Measurements from ENCODE around the gene ADRA2C.

Gene ADRA2C

GRCh38 chr4:3766036-3766784 is at the start of gene ADRA2C:
Gene ADRA2C, plus strand, starts transcription at chr4:3766385. Its CDS starts 222 bp downstream, at chr4:3766607.
- DNase-seq (ENCODE audit: low read depth), result no peak

DNA sequence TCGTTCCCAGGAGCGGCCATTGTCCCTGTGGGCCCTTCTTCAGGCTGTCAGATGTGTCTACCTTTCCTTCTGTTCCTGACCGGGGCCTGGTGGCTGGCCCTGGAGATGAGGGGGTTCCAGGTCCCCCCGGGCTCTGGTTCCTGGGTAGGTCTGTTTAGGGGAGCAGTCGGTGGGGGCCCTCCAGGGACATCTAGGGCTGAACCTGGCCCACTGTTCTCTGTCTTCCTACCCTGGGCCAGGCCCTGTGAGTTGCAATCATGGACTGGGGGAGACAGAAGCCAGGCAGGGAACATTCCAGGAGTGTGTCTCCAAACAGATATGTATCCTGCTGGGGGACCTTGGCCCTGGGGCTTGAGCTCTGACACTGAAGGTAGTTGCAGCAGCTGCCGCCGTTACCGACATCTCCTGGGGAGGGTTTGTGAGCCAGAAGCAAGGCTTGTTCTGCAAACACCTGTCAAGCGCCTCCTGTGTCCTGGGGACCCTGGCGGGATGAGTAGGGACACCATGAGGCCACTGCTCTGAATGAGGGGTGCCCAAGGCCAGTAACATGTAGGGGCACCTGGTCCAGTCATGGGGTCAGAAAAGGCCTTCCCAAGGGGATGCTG is 49.5 kb upstream of the ADRA2C start:
- DNase-seq (ENCODE audit: low read depth), result no peak

DNA sequence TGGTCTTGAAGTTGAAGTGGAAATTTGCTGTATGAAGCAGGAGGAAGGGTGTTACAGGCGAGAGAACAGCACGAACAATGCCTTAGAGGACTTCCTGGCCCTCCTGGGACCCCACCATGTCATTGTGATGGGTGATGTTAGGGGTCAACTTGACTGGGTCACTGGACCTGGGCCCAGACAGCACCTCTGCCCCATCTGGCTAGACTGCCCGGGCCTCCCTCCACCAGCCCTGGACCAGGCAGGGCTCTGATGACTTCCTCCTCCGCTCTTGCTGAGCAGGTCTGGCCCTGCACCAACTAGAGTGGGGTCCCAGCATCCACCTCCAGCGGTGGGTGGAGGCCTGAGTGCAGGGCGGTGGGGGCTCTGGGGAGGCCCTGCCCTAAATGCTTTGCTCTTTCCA is 48.9 kb upstream of the ADRA2C start:
- no peak for DNase-seq (ENCODE audit: low read depth)

- no peak for DNase-seq (ENCODE audit: low read depth)
Observed at GRCh38 chr4:3718462-3718861, 47.7 kb upstream of the ADRA2C start.

GRCh38 chr4:3719191-3719590 is 47.0 kb upstream of the ADRA2C start:
- no peak for DNase-seq (ENCODE audit: low read depth)

- DNase-seq (ENCODE audit: low read depth), result no peak
Observed at GRCh38 chr4:3719836-3720235, 46.3 kb upstream of the ADRA2C start.

DNA sequence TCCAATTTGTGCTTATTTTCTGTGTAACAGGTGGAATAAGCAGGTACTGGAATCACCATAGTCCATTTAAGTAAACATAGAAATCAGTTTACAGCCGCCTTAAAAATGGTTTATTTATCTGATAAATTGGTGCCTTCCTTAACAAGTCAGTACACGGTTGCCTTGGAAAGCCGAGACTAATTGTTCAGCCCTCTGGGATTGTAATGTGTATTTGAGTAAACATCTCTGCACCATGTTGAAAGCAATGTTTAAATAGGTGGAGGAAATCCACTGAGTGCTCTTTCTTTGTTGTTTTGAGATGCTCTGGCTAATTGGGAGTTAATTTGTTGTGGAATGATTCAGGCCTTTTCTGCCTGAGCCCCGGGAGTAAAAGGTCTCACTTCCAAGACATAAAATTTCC is 45.7 kb upstream of the ADRA2C start:
- DNase-seq (ENCODE audit: low read depth), result no peak

DNA sequence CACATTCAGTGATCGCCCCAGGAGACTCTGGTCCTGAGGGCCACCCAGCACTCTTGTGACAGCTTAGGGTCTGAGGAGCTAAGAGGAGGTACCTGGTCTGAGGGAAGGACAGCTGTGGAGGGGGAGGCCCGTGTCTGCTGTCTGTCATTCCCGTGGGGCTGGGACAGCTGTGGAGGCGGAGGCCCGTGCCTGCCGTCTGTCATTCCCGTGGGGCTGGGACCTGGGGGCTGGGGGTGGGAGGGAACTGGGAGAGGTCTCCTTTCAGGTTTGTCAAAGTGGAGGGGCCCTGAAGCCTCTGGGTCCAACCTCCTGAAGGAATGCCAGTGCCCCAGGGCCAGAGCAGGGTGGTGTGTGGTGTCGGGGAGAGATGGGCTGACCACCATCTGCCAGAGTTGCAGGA is 45.0 kb upstream of the ADRA2C start:
- DNase-seq (ENCODE audit: low read depth), result no peak

DNA sequence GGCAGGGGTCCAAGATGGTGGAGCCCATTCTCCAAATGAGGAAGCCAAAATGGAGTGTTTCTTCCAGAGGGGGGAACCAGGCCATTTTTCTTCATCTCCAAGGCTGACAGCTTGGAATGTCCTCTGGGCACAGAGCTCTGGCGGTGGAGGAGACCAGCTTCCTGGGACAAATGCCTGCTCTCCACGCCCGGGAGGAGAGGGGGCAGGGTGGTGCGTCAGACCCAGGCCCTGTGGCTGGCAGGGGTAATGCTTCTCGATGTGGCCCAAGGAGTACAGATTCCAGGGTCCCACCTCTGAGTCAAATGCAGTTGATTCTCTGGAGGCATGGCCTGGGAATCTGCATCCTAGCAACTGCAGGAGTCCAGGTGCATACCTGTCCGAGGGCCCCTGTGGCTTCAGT is 44.6 kb upstream of the ADRA2C start:
- no peak for DNase-seq (ENCODE audit: low read depth)

- no peak for DNase-seq (ENCODE audit: low read depth)
Observed at GRCh38 chr4:3722446-3723231, 43.5 kb upstream of the ADRA2C start.

DNA sequence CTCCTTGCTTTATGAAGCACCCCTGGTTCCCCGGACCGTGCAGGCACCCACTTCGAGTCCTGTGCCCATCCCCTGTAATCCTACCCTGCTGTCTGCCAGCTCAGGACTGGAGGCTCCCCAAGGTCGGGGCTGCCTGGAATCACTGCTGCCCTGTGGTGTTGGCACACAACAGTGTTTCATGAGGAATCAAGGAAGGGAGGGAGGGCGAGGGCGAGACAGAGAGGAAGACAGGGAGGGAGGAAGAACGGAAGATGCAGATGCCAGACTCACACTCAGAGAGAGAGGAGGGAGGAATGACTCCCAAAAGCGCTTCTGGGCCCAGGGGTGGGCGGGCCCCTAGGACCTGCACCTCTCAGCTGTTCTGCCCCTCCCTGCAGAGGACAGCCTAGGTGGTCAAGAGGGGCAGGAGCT is 42.9 kb upstream of the ADRA2C start:
- DNase-seq (ENCODE audit: low read depth), result no peak

DNA sequence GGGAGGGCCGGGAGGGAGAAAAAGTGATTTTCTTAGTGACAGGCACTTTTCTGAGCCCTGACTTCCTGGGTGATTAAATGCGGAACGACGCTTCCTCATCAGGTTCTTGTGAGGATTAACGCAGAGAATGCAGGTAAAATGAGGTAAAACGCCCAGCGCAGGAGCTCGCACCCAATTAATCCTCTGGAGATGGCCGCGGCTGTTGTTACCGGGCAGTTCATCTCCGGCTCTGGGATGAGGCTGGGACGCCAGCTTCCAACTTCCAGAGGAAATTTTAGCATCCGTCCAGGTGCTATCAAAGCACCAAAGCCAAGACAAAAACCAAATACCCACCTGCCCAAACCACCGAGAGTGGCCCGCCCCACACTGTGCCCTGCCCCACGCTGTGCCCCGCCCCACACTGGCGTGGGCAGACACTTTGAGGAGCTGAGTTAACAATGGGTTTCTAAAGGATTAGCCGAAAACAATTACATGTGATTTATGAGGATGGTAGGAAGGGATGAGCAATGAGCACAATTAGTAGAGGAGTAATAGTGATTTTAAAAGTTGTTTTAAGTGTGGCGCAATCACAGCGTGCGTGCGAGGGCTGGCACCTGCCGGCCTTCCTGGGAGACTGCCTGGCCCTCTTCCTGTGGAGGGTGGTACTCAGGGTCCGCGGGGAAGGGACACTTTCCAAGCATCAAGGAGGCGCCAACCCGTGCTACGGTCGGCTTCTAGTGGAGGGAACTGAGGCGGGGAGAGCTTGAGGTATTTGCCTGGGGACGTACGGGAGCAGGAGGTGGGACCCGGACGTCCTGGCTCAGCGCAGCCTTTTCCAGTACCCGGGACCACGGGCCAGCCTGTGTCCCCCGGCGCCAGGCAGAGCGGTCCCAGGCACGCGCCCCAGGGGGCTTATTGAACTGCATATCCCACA is 41.6 kb upstream of the ADRA2C start:
- no peak for DNase-seq (ENCODE audit: low read depth)

GRCh38 chr4:3725936-3726870 is 40.0 kb upstream of the ADRA2C start:
- DNase-seq (ENCODE audit: low read depth), result no peak

GRCh38 chr4:3727847-3728469 is 38.2 kb upstream of the ADRA2C start:
- no peak for DNase-seq (ENCODE audit: low read depth)

DNA sequence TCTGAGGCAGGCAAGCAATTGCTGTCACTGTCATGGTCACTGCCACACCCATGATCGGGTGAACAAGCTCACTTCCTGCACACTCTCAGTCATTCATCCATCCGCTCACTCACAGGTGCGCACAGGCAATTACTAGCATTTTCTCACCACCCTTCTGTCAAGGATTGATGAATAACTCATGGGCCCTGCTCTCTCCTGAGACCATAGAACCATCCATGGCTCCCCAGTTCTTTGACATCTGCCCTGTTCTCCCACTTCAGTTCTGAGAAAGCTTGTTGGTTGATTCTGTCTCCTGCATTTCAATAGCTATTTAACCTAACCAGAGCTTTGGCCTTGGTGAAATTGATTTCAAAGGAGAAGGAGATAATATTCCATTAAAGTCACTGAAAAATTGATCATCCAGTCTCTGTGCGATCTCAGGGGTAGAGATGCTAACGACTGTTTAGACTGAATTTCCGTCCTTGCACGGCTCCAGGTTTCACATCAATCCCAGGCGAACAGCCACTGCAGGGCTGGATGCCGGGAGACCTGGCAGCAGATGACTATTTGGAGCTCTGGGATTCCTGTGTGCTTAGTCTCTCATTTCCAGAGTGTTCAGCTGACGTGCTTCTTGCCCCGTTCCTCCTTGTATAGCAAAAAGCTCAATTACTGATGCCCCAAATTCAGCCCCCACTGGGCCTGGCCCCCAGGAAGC is 36.9 kb upstream of the ADRA2C start:
- DNase-seq (ENCODE audit: low read depth), result no peak

- no peak for DNase-seq (ENCODE audit: low read depth)
Observed at GRCh38 chr4:3729882-3730226, 36.3 kb upstream of the ADRA2C start.

DNA sequence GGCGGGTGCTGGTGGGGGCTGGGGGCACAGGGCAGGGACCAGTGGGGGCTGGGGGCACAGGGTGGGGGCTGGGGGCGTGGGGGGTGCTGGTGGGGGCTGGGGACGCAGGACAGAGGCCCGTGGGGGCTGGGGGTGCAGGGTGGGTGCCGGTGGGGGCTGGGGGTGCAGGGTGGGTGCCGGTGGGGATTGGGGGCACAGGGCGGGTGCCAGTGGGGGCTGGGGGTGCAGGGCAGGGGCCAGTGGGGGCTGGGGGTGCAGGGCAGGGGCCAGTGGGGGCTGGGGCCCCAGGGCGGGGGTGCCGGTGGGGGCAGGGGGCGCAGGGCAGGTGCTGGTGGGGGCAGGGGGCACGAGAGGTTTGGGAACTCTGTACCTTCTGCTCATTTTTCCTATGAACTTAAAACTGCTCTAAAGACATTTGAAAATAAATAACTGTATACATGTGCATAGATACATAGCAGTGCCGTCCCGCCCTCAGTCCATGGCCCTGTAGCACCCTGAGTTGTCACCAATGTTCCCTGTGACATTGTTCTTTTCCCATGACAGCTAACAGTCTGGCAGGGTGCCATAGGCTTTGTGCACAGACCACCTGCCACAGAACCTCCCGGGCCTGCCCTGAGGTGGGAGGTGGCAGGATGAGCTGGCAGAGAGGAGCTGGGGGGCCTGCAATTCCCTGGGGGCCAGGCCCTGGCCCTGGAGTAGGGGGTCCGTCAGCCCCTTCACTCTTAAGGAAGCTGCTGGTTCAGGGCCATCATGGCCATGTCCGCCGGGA is 35.6 kb upstream of the ADRA2C start:
- no peak for DNase-seq (ENCODE audit: low read depth)

DNA sequence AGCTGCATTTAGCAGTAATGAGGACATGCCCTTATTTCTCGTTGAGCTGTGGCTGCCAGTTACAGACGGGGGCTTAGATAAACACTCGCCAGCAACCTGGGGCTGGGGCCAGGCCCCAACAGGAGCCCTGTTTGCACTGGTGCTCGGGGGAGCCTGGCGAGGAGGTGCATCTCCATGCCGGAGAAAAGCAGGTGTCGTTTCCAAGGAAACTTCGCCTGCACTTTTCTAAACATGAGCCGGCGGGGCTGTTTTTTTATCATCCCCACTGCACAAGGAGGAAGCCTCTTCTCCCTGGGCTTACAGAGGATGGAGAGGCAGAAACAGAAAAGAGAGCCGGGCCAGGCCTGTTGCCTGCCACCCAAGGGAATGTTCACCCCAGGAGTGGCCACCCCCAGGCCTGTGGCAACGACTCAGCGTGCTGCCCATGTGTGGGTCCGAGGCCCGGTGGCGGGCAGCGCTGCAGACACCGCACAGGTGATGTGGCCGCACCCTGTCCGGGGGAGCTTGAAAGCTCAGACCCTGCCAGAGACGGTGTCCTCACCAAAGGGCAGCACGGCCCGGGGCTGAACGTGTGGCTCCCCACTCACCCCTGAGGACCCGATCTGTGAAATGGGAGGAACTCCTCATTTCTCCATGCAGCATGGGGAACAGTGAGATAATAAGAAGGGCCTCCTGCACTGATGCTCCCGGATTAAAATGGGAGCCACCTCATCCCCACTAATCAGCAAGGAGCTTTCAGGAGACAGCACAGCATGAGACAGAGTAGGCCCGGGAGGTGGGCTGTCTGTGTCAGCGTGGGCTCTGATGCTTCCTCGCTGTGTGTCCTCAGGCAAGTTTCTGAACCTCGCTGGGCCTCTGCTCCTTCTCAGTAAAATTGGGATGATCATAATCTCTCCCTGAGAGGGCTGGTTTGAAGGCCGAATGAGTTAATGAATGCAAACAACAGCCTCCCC is 33.8 kb upstream of the ADRA2C start:
- no peak for DNase-seq (ENCODE audit: low read depth)
